WTC11 (cell line): ENCODE results near the gene TIE1. TPM values are rescaled to one million over a fixed set of nuclear protein-coding genes. Genes with fewer than 3 reads are reported as not detected.

Experiments
- ATAC-seq: fragments of 200-7000 bp; cut with Tn5 transposase; 2 replicates; pipeline ENCODE4 v1.10.0; 2021; ENCODE audit warnings: mild to moderate bottlenecking, moderate library complexity
- CTCF ChIA-PET: fragments of 300-600 bp; sonication (Branson Sonifier 250); formaldehyde crosslinking; loops from one replicate; lab custom pipeline; 2021; ENCODE audit warnings: antibody characterized with exemption; lab: Charles Lee
- POLR2A ChIA-PET: fragments of 350-600 bp; sonication (Branson Sonifier 250); formaldehyde crosslinking; loops from one replicate; lab custom pipeline; 2021; ENCODE audit warnings: antibody characterized with exemption; lab: Charles Lee
- DNase-seq: peaks from one replicate; pipeline ENCODE4 v3.0.0; 2021; ENCODE audit warnings: low spot score
- H3K27ac Mint-ChIP-seq: 2 replicates; pipeline ENCODE4 v1.8.0; 2021; ENCODE audit warnings: mixed read lengths
- H3K27me3 Mint-ChIP-seq: 2 replicates; pipeline ENCODE4 v1.8.0; 2021; ENCODE audit warnings: low read depth, mild to moderate bottlenecking, moderate library complexity, mixed read lengths
- H3K36me3 Mint-ChIP-seq: 2 replicates; pipeline ENCODE4 v1.8.0; 2021; ENCODE audit warnings: mixed read lengths
- H3K4me1 Mint-ChIP-seq: 2 replicates; pipeline ENCODE4 v1.8.0; 2022; ENCODE audit warnings: mixed read lengths
- H3K4me3 Mint-ChIP-seq: 2 replicates; pipeline ENCODE4 v1.8.0; 2021; ENCODE audit warnings: mild to moderate bottlenecking, moderate library complexity, mixed read lengths
- H3K9me3 Mint-ChIP-seq: 2 replicates; pipeline ENCODE4 v1.8.0; 2021; ENCODE audit warnings: mixed read lengths
- ARID4B ChIP-seq: sonication (generic); formaldehyde crosslinking; IDR thresholded peaks from 2 replicates; pipeline ENCODE4 v1.8.0; 2023; ENCODE audit warnings: missing genetic modification reagents, mild to moderate bottlenecking, borderline replicate concordance
- CREM ChIP-seq: sonication (generic); formaldehyde crosslinking; IDR thresholded peaks from 2 replicates; pipeline ENCODE4 v1.8.1; 2022; ENCODE audit warnings: mild to moderate bottlenecking, missing genetic modification reagents, moderate library complexity
- FOXJ3 ChIP-seq: sonication (generic); formaldehyde crosslinking; IDR thresholded peaks from 2 replicates; pipeline ENCODE4 v1.9.0; 2021; ENCODE audit warnings: missing genetic modification reagents, mild to moderate bottlenecking, borderline replicate concordance
- GRHL2 ChIP-seq: fragments of 250-450 bp; sonication (Bioruptor Pico); IDR thresholded peaks from 2 replicates; pipeline ENCODE4 v1.8.0; 2022; ENCODE audit warnings: mild to moderate bottlenecking, moderate library complexity; ENCODE audit not compliant: insufficient replicate concordance, severe bottlenecking
- IRF1 ChIP-seq: sonication (generic); formaldehyde crosslinking; IDR thresholded peaks from 2 replicates; pipeline ENCODE4 v1.8.0; 2023; ENCODE audit warnings: missing genetic modification reagents
- MXD4 ChIP-seq: fragments of 250-450 bp; sonication (Bioruptor Pico); IDR thresholded peaks from 2 replicates; pipeline ENCODE4 v1.8.0; 2021; ENCODE audit warnings: mild to moderate bottlenecking, moderate library complexity, borderline replicate concordance
- RELA ChIP-seq: sonication (generic); formaldehyde crosslinking; IDR thresholded peaks from 2 replicates; pipeline ENCODE4 v1.8.1; 2022; ENCODE audit warnings: missing genetic modification reagents, mild to moderate bottlenecking, borderline replicate concordance
- RORB ChIP-seq: fragments of 250-450 bp; sonication (Bioruptor Pico); IDR thresholded peaks from 2 replicates; pipeline ENCODE4 v1.9.0; 2021; ENCODE audit warnings: mild to moderate bottlenecking
- SOX15 ChIP-seq: fragments of 250-450 bp; sonication (Bioruptor Pico); IDR thresholded peaks from 2 replicates; pipeline ENCODE4 v1.9.0; 2021; ENCODE audit warnings: mild to moderate bottlenecking
- SP1 ChIP-seq: sonication (generic); formaldehyde crosslinking; conservative IDR thresholded peaks from 2 replicates; pipeline ENCODE4 v1.8.1; 2022; ENCODE audit warnings: missing genetic modification reagents
- TEAD4 ChIP-seq: sonication (generic); formaldehyde crosslinking; IDR thresholded peaks from 2 replicates; pipeline ENCODE4 v1.8.0; 2022; ENCODE audit warnings: mild to moderate bottlenecking, missing genetic modification reagents
- USF2 ChIP-seq: sonication (generic); formaldehyde crosslinking; IDR thresholded peaks from 2 replicates; pipeline ENCODE4 v1.8.1; 2023; ENCODE audit warnings: mild to moderate bottlenecking, missing genetic modification reagents, moderate library complexity
- ZNF671 ChIP-seq: fragments of 250-450 bp; sonication (Bioruptor Pico); IDR thresholded peaks from 2 replicates; pipeline ENCODE4 v1.8.0; 2021; ENCODE audit warnings: mild to moderate bottlenecking
- total RNA-seq: library from RNA; stranded (reverse); gene quantifications from 3 replicates; pipeline ENCODE4 v1.2.3, GENCODE V29; 2021
- TF ChIP-seq, protein P1 (sequence below): fragments of 250-450 bp; sonication (Bioruptor Pico); IDR thresholded peaks from 2 replicates; pipeline ENCODE4 v1.9.0; 2021; ENCODE audit warnings: mild to moderate bottlenecking
- TF ChIP-seq, protein P2 (sequence below): fragments of 250-450 bp; sonication (Bioruptor Pico); IDR thresholded peaks from 2 replicates; pipeline ENCODE4 v1.9.0; 2021; ENCODE audit warnings: mild to moderate bottlenecking, borderline replicate concordance

Gene TIE1
- total RNA-seq, 1 experiment from 2014 or later = 2.5 TPM

DNA sequence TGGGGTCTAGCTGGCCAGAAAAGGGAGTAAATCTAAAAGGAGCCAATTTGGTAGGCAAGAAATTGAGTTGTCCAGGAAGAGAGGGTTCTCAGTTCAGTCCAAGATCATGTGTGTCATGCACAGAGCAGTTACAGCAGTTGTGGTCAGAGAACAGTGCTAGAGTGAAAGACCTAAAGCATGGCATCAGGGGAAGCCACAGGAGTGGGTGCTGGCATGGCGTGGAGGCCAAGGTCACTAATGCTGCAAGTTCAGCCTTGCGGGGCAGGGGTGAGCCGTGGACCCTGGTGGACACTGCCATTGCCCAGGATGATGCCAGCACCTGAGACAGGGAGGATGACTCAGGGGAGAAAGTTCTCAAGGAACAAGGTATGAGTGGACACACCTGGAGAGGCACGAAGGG, 47.6 kb upstream of the TIE1 start (continued):
- TF ChIP-seq ZNF671 (no peak), SP1 (CRISPR knock-in tag) (no peak)
- TF ChIP-seq, protein P1, sequence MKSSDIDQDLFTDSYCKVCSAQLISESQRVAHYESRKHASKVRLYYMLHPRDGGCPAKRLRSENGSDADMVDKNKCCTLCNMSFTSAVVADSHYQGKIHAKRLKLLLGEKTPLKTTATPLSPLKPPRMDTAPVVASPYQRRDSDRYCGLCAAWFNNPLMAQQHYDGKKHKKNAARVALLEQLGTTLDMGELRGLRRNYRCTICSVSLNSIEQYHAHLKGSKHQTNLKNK (CRISPR knock-in tag) = no peak

- H3K27ac Mint-ChIP-seq = no peak overlapping the region
- H3K27me3 Mint-ChIP-seq = peaks cover 65% of the 10 kb centered on the region
- TF ChIP-seq SP1 (CRISPR knock-in tag) (no peak), GRHL2 (CRISPR knock-in tag) (no peak), MXD4 (no peak), RELA (CRISPR knock-in tag) (no peak), FOXJ3 (no peak), IRF1 (CRISPR knock-in tag) (no peak), SOX15 (CRISPR knock-in tag) (no peak), TEAD4 (CRISPR knock-in tag) (no peak), ARID4B (CRISPR knock-in tag) (no peak), USF2 (CRISPR knock-in tag) (no peak), CREM (CRISPR knock-in tag) (no peak), RORB (CRISPR knock-in tag) (no peak)
- TF ChIP-seq, protein P2, sequence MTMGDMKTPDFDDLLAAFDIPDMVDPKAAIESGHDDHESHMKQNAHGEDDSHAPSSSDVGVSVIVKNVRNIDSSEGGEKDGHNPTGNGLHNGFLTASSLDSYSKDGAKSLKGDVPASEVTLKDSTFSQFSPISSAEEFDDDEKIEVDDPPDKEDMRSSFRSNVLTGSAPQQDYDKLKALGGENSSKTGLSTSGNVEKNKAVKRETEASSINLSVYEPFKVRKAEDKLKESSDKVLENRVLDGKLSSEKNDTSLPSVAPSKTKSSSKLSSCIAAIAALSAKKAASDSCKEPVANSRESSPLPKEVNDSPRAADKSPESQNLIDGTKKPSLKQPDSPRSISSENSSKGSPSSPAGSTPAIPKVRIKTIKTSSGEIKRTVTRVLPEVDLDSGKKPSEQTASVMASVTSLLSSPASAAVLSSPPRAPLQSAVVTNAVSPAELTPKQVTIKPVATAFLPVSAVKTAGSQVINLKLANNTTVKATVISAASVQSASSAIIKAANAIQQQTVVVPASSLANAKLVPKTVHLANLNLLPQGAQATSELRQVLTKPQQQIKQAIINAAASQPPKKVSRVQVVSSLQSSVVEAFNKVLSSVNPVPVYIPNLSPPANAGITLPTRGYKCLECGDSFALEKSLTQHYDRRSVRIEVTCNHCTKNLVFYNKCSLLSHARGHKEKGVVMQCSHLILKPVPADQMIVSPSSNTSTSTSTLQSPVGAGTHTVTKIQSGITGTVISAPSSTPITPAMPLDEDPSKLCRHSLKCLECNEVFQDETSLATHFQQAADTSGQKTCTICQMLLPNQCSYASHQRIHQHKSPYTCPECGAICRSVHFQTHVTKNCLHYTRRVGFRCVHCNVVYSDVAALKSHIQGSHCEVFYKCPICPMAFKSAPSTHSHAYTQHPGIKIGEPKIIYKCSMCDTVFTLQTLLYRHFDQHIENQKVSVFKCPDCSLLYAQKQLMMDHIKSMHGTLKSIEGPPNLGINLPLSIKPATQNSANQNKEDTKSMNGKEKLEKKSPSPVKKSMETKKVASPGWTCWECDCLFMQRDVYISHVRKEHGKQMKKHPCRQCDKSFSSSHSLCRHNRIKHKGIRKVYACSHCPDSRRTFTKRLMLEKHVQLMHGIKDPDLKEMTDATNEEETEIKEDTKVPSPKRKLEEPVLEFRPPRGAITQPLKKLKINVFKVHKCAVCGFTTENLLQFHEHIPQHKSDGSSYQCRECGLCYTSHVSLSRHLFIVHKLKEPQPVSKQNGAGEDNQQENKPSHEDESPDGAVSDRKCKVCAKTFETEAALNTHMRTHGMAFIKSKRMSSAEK (CRISPR knock-in tag) = no peak
- peaks cover 61% of the 10 kb centered on the region for H3K9me3 Mint-ChIP-seq
- ChIA-PET POLR2A (no interaction called here), CTCF (interaction anchor here (0.7 kb wide), 1 partner anchor 842 kb away, joined by 3 read pairs; no protein-coding TSS in a partner anchor)
- no peak for DNase-seq
- ATAC-seq = no peak
- no peaks in the 10 kb centered on the region for H3K4me1 Mint-ChIP-seq
- peaks cover 31% of the 10 kb centered on the region for H3K36me3 Mint-ChIP-seq
- no peak overlapping the region for H3K4me3 Mint-ChIP-seq
These were observed 46.9 kb upstream of the TIE1 start for GRCh38 chr1:43253876-43254275.
